ENCODE measurements around the gene MXD3. TPM values are rescaled to one million over a fixed set of nuclear protein-coding genes. Genes with fewer than 3 reads are reported as not detected.

Gene MXD3
- total RNA-seq, 2 experiments from 2014 or later: 81.3 to 130 TPM

DNA sequence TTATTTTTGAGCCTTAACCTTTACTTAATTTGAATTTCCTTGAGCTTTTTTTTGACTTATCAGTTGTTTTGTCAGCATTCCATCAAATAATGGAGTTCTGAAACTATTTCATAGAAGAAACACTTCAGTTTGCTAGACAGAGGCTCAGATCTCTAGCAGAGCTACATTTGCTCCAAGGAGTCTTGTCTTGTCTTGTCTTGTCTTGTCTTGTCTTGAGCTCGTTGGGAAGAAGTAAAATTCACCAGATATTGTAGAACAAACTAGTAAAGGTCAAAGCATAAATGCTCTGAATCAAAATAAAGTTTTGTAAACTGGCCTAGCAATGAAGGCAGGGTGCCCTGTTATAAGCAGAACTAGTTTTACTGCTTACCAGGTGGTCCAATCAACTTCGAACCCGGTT is 41.7 kb downstream of the MXD3 start:
- POLR2A ChIA-PET: interaction anchor here (1.1 to 1.2 kb wide), 2 partner anchors 13 to 685 kb away, joined by 3 read pairs; no protein-coding TSS in a partner anchor
- no peak overlapping the region for H3K4me3 ChIP-seq (ENCODE audit: low read depth, low read length, poor library complexity, severe bottlenecking)
- H3K9me2 ChIP-seq (ENCODE audit: insufficient read depth, low read length): no peaks in the 10 kb centered on the region
- intact Hi-C loops (cut with micrococcal nuclease; ENCODE audit: unreplicated experiment): no loop called here
- no peaks in the 10 kb centered on the region for H3K79me2 ChIP-seq (ENCODE audit: insufficient read depth, low read depth, low read length)
- H4K20me1 ChIP-seq (ENCODE audit: insufficient read depth, low read length): no peaks in the 10 kb centered on the region
- H3K4me1 ChIP-seq (ENCODE audit: insufficient read depth, low read length, poor library complexity, severe bottlenecking): no peaks in the 10 kb centered on the region
- TF ChIP-seq, protein P1, sequence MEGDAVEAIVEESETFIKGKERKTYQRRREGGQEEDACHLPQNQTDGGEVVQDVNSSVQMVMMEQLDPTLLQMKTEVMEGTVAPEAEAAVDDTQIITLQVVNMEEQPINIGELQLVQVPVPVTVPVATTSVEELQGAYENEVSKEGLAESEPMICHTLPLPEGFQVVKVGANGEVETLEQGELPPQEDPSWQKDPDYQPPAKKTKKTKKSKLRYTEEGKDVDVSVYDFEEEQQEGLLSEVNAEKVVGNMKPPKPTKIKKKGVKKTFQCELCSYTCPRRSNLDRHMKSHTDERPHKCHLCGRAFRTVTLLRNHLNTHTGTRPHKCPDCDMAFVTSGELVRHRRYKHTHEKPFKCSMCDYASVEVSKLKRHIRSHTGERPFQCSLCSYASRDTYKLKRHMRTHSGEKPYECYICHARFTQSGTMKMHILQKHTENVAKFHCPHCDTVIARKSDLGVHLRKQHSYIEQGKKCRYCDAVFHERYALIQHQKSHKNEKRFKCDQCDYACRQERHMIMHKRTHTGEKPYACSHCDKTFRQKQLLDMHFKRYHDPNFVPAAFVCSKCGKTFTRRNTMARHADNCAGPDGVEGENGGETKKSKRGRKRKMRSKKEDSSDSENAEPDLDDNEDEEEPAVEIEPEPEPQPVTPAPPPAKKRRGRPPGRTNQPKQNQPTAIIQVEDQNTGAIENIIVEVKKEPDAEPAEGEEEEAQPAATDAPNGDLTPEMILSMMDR (conservative IDR thresholded peaks at IDR 0.05; ENCODE audit: low read length): no peak
- no peak for DNase-seq (ENCODE audit: low spot score)
- CTCF ChIA-PET (ENCODE audit: unreplicated experiment): no interaction called here
- BruUV-seq (replicated peaks): no TSS peak
- H3K27ac ChIP-seq (ENCODE audit: low read depth, low read length, poor library complexity, severe bottlenecking): no peak overlapping the region
- H2AFZ ChIP-seq (ENCODE audit: low read length): no peak overlapping the region
- peaks cover 94% of the 10 kb centered on the region for H3K36me3 ChIP-seq (ENCODE audit: insufficient read depth, low read length)
- H3K9me3 ChIP-seq (ENCODE audit: low read length): no peaks in the 10 kb centered on the region
- H3K4me2 ChIP-seq (ENCODE audit: low read length): no peak overlapping the region

DNA sequence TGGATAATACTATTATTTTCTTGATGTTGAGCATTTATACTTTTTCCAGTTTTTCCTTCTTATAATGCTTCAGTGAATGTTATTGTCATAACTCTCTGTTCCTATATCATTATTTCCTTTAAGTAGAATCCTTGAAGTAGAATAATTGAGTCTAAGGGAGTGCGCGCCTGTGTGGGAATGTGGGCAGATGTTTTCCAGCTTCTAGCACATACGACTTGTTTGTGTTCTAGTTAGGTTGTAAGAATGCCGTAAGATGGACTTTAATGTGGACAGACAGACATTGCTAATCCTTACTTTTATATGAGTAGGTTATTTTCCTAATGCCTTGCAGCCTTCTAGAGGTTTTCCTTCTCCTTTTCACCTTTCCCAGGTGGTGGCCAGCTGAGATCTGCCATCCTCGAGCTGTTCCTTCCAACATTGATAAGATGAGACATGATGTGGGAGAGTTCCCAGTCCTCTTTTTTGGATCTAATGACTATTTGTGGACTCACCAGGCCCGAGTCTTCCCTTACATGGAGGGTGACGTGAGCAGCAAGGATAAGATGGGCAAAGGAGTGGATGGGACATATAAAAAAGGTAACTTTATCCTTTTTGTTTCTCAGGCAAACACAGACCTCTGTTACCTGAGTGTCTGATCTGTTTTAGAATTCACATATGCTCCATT is 42.3 kb downstream of the MXD3 start:
- Histone ChIP-seq H3K4me2 (ENCODE audit: low read length) (no peak overlapping the region), H3K36me3 (ENCODE audit: insufficient read depth, low read length) (peaks cover 93% of the 10 kb centered on the region), H3K9me2 (ENCODE audit: insufficient read depth, low read length) (no peaks in the 10 kb centered on the region), H2AFZ (ENCODE audit: low read length) (no peak overlapping the region), H3K4me1 (ENCODE audit: insufficient read depth, low read length, poor library complexity, severe bottlenecking) (no peaks in the 10 kb centered on the region), H3K9me3 (ENCODE audit: low read length) (no peaks in the 10 kb centered on the region), H3K4me3 (ENCODE audit: low read depth, low read length, poor library complexity, severe bottlenecking) (no peak overlapping the region), H3K27ac (ENCODE audit: low read depth, low read length, poor library complexity, severe bottlenecking) (no peak overlapping the region), H3K79me2 (ENCODE audit: insufficient read depth, low read depth, low read length) (no peaks in the 10 kb centered on the region), H4K20me1 (ENCODE audit: insufficient read depth, low read length) (no peaks in the 10 kb centered on the region)
- no TSS peak for BruUV-seq (replicated peaks)
- POLR2A ChIA-PET: no interaction called here
- CTCF ChIA-PET (ENCODE audit: unreplicated experiment): no interaction called here
- TF ChIP-seq, protein P1 (conservative IDR thresholded peaks at IDR 0.05; ENCODE audit: low read length): no peak
- TF ChIP-seq EZH2phosphoT487 (IDR thresholded peaks at IDR 0.05; ENCODE audit: borderline replicate concordance, low read depth, low read length): no peak
- DNase-seq (ENCODE audit: low spot score): no peak
- intact Hi-C loops (cut with micrococcal nuclease; ENCODE audit: unreplicated experiment): no loop called here

DNA sequence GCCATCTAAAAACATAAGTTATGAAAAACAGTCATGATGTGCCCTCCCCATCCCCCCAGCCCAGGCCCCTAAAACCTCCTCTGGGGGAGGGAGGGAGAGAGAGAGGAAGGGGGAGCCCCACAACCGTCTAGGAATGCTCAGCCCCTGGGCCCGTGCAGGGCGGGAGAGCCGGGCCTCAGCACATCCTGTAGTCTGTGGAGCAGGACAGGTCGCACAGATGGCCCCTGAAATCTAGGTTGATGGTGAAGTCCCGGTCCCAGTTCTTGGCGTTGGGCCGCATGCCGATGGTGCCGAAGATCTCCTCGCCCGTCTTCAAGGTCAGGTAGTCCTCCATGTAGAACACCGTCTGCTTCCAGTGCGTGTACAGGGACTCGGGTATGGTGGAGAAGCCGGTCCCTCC is 46.3 kb downstream of the MXD3 start:
- Histone ChIP-seq H3K79me2 (ENCODE audit: insufficient read depth, low read depth, low read length) (no peaks in the 10 kb centered on the region), H3K36me3 (ENCODE audit: insufficient read depth, low read length) (peaks cover 93% of the 10 kb centered on the region), H3K9me2 (ENCODE audit: insufficient read depth, low read length) (no peaks in the 10 kb centered on the region), H3K4me2 (ENCODE audit: low read length) (no peak overlapping the region), H3K4me1 (ENCODE audit: insufficient read depth, low read length, poor library complexity, severe bottlenecking) (no peaks in the 10 kb centered on the region), H3K4me3 (ENCODE audit: low read depth, low read length, poor library complexity, severe bottlenecking) (no peak overlapping the region), H3K9me3 (ENCODE audit: low read length) (no peaks in the 10 kb centered on the region), H4K20me1 (ENCODE audit: insufficient read depth, low read length) (no peaks in the 10 kb centered on the region), H2AFZ (ENCODE audit: low read length) (no peak overlapping the region), H3K27ac (ENCODE audit: low read depth, low read length, poor library complexity, severe bottlenecking) (no peak overlapping the region)
- intact Hi-C loops (cut with micrococcal nuclease; ENCODE audit: unreplicated experiment): no loop called here
- TF ChIP-seq EZH2phosphoT487 (IDR thresholded peaks at IDR 0.05; ENCODE audit: borderline replicate concordance, low read depth, low read length): no peak
- TF ChIP-seq, protein P1 (conservative IDR thresholded peaks at IDR 0.05; ENCODE audit: low read length): no peak
- no peak for DNase-seq (ENCODE audit: low spot score)
- CTCF ChIA-PET (ENCODE audit: unreplicated experiment): interaction anchor here (0.6 kb wide), 2 partner anchors 40 to 243 kb away, joined by 3 to 9 read pairs; partner anchors contain the start of gene ZNF346
- POLR2A ChIA-PET: interaction anchor here (0.5 to 3.7 kb wide), 2 partner anchors 8 to 201 kb away, joined by 4 to 13 read pairs; no protein-coding TSS in a partner anchor
- no TSS peak for BruUV-seq (replicated peaks)
